Activated B cell treated with CpG ODN at 0.5 μM for 24 hours (primary cell): Measurements from ENCODE around the gene COL19A1. TPM values are rescaled to one million over a fixed set of nuclear protein-coding genes. Genes with fewer than 3 reads are reported as not detected.

Experiments
- ATAC-seq: fragments of 200-7000 bp; cut with Tn5 transposase; one replicate; pipeline ENCODE4 v1.10.0; 2021; ENCODE audit warnings: low read depth, mild to moderate bottlenecking, moderate library complexity
- CTCF ChIA-PET: fragments of 350-600 bp; sonication (Branson Sonifier 250); formaldehyde crosslinking; loops from one replicate; lab custom pipeline; 2021; ENCODE audit warnings: antibody characterized with exemption; lab: Charles Lee
- POLR2A ChIA-PET: fragments of 350-600 bp; sonication (Branson Sonifier 250); formaldehyde crosslinking; loops from one replicate; lab custom pipeline; 2021; ENCODE audit warnings: antibody characterized with exemption; lab: Charles Lee
- DNase-seq: peaks from one replicate; pipeline ENCODE4 v3.0.0; 2022
- H3K27ac Mint-ChIP-seq: one replicate; pipeline ENCODE4 v1.8.0; 2020; ENCODE audit warnings: mixed read lengths
- H3K27me3 Mint-ChIP-seq: one replicate; pipeline ENCODE4 v1.8.0; 2021; ENCODE audit warnings: mixed read lengths
- H3K36me3 Mint-ChIP-seq: one replicate; pipeline ENCODE4 v1.8.0; 2021; ENCODE audit warnings: low read depth, mixed read lengths
- H3K4me1 Mint-ChIP-seq: one replicate; pipeline ENCODE4 v1.8.0; 2021; ENCODE audit warnings: mixed read lengths
- H3K4me3 Mint-ChIP-seq: one replicate; pipeline ENCODE4 v1.8.0; 2020; ENCODE audit warnings: mild to moderate bottlenecking, mixed read lengths
- H3K9me3 Mint-ChIP-seq: one replicate; pipeline ENCODE4 v1.8.0; 2020; ENCODE audit warnings: mixed read lengths
- CTCF ChIP-seq: fragments of 200-600 bp; IDR thresholded peaks from one replicate; pipeline ENCODE4 v1.8.0; 2022; ENCODE audit warnings: antibody characterized with exemption, mild to moderate bottlenecking
- intact Hi-C: fragments of 100-400 bp; cut with micrococcal nuclease; formaldehyde crosslinking; loops from one replicate; pipeline ENCODE4 v1.15.1; 2024
- total RNA-seq: library from RNA; stranded (reverse); gene quantifications from 2 replicates; pipeline ENCODE4 v1.2.3, GENCODE V29; 2022

COL19A1 gene
- total RNA-seq, 1 donor from 2014 or later: 54.4 TPM

DNA sequence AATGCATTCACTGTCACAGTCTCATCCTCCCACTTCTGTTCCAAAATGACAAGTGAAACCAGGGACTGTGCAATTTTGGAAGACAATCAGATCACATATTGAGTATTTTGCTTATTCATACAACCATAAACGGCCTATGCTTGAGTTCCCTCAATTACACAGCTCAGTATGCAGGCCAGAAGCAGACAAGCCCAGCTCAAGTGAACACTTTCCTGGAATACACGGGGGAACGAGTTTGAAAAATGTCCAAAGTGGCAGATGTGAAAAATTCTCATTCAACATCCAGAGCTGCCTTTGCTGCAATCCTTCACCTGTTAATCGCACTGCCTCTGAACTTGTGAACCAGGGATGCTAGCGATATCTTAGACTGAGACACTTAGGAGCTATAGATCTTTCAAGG lies 246.4 kb downstream of the COL19A1 start:
- ATAC-seq: no peak
- DNase-seq: no peak
- no peaks in the 10 kb centered on the region for H3K9me3 Mint-ChIP-seq
- peaks cover 49% of the 10 kb centered on the region for H3K36me3 Mint-ChIP-seq
- intact Hi-C loops: no loop called here
- H3K27ac Mint-ChIP-seq: no peak overlapping the region
- POLR2A ChIA-PET: no interaction called here
- no peak overlapping the region for H3K4me3 Mint-ChIP-seq
- peaks cover 4% of the 10 kb centered on the region for H3K4me1 Mint-ChIP-seq
- CTCF ChIA-PET: no interaction called here
- TF ChIP-seq CTCF: no peak
- no peaks in the 10 kb centered on the region for H3K27me3 Mint-ChIP-seq

DNA sequence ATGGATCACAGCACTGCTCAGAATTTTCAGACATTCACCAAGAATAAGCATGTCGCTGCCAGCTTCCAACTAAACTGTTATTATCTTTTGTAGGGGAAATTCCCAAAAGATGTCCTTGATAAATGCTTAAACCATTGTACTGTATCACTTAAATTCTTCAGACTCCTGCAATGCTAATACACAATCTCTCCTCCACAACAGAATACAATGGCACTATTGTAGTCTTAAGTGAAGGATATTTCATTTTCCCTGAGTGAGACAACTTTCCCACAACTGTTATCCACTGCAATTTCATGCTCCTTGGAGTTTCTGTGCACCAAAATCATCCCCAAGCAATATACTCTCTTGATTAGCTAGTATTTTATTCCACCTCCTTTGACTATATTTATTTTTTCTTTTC lies 246.8 kb downstream of the COL19A1 start:
- TF ChIP-seq CTCF: no peak
- no peak for DNase-seq
- ChIA-PET POLR2A (interaction anchor here (0.7 kb wide), 1 partner anchor 470 kb away, joined by 6 read pairs; no protein-coding TSS in a partner anchor), CTCF (no interaction called here)
- H3K4me1 Mint-ChIP-seq: peaks cover under 1% of the 10 kb centered on the region
- H3K27ac Mint-ChIP-seq: peak overlapping the region; percentile 22
- H3K4me3 Mint-ChIP-seq: no peak overlapping the region
- ATAC-seq: no peak
- H3K36me3 Mint-ChIP-seq: peaks cover 52% of the 10 kb centered on the region
- intact Hi-C loops: no loop called here
- H3K9me3 Mint-ChIP-seq: no peaks in the 10 kb centered on the region
- no peaks in the 10 kb centered on the region for H3K27me3 Mint-ChIP-seq

DNA sequence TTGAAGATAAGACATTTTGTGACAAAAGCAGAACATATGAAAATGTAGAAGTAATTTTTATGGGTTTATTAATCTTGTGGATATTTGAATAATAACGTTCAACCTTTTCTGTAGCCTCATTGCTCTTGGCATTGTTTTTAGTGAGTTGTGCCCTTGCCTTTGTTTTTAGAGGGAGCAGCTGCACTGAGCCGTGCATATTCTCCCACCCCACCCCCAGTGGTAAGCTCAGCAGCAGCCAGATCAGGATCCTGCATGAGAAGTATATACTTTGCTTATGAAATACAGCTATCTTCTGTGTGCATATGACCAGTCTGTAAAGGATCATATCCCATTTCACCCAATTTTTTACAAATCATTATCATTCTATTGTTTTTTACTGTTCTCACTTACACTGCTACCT lies 252.3 kb downstream of the COL19A1 start:
- peak overlapping the region; percentile 9 for H3K27ac Mint-ChIP-seq
- no peaks in the 10 kb centered on the region for H3K4me1 Mint-ChIP-seq
- H3K27me3 Mint-ChIP-seq: no peaks in the 10 kb centered on the region
- H3K9me3 Mint-ChIP-seq: peaks cover 3% of the 10 kb centered on the region
- ChIA-PET CTCF (no interaction called here), POLR2A (no interaction called here)
- intact Hi-C loops: no loop called here
- peaks cover 67% of the 10 kb centered on the region for H3K36me3 Mint-ChIP-seq
- TF ChIP-seq CTCF: no peak
- ATAC-seq (no peak), DNase-seq (no peak)
- no peak overlapping the region for H3K4me3 Mint-ChIP-seq

- Mint-ChIP-seq H3K4me1 (no peaks in the 10 kb centered on the region), H3K27me3 (no peaks in the 10 kb centered on the region), H3K9me3 (peaks cover 3% of the 10 kb centered on the region), H3K4me3 (no peak overlapping the region), H3K27ac (no peak overlapping the region), H3K36me3 (peaks cover 66% of the 10 kb centered on the region)
- ChIA-PET CTCF (no interaction called here), POLR2A (no interaction called here)
- no peak for TF ChIP-seq CTCF
- intact Hi-C loops: no loop called here
- no peak for ATAC-seq
- no peak for DNase-seq
These were observed 253.0 kb downstream of the COL19A1 start for GRCh38 chr6:70119218-70119835.

DNA sequence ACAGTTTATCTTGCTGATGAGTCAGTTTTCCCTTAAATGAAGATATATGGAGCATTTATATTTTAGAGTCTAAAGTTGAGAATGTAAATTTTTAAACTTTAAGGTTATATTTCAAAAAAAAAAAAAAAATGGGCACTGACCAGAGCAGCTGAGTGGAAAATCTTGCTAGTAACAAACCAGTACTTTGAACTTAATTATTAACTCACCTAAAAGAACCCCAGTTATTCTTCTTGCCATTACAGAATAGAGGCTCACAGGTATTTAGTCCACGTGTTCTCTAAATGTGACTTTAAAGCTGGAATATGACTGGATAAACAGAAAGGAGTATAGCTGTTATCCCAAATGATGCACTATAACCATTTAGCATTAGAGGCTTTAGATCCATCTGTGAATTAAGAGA lies 258.1 kb downstream of the COL19A1 start:
- ATAC-seq: no peak
- no peak overlapping the region for H3K4me3 Mint-ChIP-seq
- no peaks in the 10 kb centered on the region for H3K4me1 Mint-ChIP-seq
- CTCF ChIA-PET: interaction anchor here (0.7 kb wide), 1 partner anchor 286 kb away, joined by 3 read pairs; no protein-coding TSS in a partner anchor
- TF ChIP-seq CTCF: no peak
- intact Hi-C loops: no loop called here
- peaks cover 44% of the 10 kb centered on the region for H3K36me3 Mint-ChIP-seq
- no peaks in the 10 kb centered on the region for H3K27me3 Mint-ChIP-seq
- no peak overlapping the region for H3K27ac Mint-ChIP-seq
- H3K9me3 Mint-ChIP-seq: peaks cover 3% of the 10 kb centered on the region
- no peak for DNase-seq
- POLR2A ChIA-PET: no interaction called here
